GM19035 (cell line): ENCODE results near the gene PKD1L1.

Experiments used
- ATAC-seq: cut with Tn5 transposase; IDR thresholded peaks from one replicate; pipeline ENCODE4 v1.9.1; 2021; ENCODE audit not compliant: unreplicated experiment

The PKD1L1 gene

DNA sequence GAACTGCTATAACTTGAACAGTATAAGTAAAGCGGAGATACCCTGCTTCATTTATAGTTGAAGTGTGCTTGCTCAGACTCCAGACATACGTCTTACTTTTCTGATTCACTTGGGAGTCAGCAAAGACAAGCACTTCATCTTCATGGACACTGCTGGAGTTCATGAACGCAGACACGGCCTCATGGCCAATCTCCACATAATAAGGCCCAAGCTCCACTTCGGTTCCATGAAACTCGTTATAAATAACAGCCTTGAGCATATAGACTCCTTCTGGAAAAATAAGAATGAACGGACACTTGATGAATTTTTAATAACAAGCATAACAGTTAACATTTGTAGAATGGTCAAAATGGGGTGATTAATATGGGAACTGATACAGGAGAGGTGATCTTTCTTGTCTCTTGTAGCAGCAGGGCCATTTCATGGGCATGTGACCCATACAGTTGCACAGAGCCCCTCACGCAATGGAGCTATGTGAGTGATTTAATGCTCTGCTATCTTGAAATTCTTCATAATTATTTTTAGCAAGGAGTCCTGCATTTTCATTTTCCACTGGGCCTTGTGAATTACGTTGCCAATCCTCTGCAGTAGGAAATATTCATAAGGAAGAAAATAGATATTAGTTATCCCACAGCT lies 40.2 kb downstream of the PKD1L1 start:
- no peak for ATAC-seq

DNA sequence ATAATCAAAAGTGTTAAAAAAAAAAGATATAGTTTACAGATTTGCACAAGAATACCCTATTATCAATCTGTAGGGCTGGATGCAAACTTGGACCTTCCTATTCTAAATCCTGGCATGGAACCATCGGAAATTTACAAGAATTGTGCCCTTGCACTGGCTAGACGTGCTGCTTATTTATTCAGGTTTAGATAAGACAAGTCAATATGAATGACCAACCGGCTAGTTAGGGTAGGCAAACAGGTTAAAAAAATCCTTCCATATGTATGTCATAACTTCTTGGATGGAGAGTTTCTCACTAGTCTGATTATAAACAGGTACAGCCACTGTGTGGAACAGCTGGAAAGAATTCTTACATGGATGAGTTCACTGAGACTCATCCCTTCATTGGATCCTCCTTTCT lies 41.4 kb downstream of the PKD1L1 start:
- ATAC-seq, result no peak

DNA sequence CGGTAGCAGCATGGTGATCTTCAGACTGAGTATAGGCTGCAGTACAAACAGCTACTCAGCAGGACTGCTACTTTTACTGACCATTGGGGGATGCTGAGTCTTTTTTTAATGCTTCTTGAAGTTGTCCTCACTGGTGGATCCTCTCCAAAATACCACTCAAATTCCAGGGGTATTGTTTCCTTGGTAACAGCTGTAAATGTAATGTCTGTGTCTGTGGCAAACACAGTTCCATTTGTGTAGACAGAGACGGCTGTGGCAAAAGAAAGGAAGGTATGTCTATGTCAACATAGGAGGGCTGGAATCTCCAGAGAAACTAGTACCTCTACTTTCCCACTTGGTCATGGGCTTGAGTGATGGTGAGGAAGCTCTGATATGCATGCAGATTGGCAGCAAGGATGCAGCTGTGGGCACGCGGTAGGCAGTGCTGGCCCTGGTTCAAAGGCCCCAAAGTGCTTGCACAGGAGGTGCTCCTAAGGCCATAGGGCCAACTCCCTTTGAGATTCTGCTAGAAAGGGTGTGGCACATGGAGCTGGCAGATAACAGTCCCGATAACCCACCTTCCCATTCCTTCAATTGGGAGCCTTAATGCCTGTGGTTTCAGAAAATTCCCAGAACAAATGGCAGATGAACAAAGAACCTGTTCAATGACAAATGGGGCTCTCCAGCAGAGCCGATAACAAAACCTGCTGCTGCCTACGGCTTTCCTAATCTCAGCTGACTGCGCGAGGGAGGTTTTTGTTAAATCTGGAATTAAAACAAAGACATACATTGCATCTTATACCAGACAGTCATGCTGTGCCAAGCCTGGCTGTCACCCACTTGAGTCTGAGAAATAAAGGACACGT lies 43.0 kb downstream of the PKD1L1 start:
- no peak for ATAC-seq

DNA sequence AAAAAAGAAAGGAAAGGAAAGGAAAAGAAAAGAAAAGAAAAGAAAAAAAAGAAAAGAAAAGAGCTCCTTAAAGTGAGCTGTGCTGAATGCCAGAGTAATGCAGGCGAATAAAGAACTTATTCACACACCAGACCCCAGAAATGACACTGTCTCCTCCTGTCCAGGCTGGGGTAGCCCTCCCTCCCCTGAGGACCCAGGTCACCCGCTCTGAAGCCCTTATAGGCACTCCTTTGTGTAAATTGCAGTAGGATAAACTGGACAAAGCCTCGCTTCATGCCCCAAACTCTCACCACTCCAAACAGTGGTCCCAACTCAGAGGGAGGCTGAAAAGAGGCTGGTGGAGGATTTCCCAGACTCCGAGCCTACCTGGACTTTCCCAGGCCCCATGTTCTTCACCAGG lies 46.3 kb downstream of the PKD1L1 start:
- no peak for ATAC-seq

DNA sequence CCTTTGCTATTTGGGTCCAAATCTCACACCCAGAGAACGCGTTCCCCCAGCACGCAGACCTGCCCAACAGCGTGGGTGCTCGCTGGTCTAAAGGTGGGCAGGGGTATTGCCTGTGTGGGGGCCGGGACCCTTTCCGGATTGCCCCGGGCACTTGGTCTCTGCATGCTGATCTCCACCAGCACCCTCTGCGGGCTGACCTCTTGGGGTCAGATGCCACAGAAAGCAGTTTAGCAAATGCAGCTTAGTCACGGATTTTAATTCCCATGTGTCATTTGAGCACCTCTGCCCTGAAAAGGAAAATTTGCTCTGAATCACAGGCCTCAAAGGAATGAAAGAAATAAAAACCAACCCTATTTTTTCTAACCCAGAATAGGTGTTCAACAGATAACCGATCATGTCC lies 46.7 kb downstream of the PKD1L1 start:
- no peak for ATAC-seq

DNA sequence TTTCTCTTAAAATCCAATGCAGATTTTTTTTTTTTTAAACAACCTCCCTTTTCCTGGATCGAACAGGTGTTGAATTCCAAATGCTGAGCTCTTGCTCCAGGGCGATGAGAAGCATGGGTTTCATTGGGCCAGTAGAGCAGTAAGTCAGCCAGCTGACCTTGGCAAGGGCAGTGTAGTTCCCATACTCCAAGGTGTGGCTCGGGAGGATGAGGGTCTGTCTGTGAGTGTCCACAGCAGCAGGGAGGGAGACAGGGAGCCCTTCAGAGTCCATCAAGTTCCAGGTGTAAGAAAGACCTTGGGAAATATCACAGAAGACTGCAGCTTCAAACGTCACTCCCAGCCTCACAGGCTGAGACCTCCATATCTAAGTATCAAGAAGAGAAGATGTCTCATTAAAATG lies 50.4 kb downstream of the PKD1L1 start:
- ATAC-seq, result no peak

DNA sequence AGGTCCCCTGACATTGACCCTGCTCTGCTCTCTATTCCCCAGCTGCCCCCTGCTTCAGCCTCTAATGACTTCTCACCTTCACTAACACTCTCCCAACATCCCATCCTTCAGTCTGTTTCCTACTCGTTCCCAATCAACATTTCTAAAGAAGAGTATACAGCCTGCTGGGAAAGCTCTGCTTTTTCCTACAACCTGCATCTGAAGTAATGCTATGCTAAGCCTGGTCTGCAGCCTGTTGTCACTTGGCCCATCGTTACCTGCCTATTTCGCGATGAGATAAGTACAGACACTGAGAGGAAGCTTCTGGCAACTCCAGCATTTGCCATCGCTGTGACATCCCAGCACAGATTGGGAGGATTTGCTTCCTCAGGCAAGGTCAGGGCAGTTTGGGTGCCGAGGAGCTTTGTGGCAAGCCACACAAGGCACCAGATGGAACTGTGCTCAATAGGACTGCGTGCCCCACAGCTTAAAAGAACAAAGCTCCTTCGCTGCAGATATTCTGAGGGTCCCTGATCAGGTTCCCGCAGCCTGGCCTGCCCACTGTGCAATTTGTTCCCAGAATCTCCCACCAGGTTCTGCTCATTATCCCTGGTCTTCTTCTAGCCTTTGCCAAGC lies 51.4 kb downstream of the PKD1L1 start:
- ATAC-seq, result no peak

DNA sequence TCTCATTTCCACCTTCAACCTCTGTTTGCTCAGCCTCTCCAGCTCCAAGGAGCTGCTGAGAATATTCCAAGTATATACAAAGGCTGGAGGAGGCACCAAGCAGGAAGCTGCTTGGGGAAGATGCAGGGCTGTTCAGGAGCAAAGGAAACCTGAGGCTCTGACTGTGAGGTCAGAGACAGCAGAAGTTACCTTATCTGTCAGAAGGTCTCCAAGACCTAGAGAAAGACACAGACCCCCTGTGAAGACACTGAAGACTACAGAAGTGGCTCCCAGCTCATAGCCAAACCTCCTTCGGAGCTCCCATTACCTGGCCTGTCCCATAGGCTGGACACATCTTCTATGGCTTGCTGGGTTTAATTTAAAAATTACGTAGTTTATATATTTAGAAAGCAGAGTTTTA lies 53.2 kb downstream of the PKD1L1 start:
- no peak for ATAC-seq

DNA sequence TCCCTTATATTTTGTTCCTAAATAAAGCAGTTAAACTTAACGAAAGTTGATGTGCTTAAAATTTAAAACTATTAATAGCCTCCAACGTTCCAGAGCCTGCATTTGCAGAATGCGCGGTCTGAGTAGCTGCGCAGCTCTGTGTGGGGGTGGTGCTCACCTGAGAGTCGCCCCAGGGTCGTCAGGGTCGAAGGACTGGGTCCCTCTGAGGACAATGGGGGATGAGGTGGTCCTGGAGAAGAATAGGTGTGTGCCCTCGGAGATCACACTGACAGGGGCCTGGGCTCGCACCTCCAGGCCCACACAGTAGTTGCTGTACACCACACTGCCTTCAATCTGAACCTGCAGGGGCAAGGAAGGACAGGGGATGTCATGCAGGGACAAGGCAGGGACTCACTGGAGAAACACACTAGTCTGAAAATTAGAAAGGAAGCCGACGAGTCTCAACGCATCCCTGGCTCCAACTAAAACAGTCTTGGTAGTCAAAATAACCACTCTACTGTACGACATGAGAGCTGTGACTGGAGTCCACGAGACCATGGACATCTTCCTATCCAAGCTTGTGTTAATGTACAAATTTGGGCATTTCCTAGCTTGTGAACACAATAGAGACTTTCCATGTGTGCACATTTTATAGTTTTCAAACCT lies 54.4 kb downstream of the PKD1L1 start:
- ATAC-seq, result no peak

DNA sequence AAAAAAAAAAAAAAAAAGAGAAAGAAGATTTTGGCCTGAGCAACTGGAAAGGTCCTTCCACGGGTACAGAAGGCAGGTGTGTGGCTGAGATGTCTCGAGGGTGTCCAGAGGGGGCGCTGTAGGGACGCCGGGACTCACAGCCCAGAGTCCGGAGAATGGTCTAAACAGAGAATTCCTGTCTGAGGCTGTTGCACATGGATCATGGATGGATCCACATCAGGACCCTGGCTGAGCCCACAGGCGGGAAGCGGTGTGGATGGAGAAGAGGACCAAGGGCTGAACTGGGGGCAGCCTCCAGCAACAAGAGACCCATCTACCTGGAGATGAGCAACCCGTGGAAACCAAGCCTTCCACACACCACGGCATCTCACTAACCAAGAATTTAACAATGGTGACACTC lies 55.0 kb downstream of the PKD1L1 start:
- no peak for ATAC-seq

DNA sequence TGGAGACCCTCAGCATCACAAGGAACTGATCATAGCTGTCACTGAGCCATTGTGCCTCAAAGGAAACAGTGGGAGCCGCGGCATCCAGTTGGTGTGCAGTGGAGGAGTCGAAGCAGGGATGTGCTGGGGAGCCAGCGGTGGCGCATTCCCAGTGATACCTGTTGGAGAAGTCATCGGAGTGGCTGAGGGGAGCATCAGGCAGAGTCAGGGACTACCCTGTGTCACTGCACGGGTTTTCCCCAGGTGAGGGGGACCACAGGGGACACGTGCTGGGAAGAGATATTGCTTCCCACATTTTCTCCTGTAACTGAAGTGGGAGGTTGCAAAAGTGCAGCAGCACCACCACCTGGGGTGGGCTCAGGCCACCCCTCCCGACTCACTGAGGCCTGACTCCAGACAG lies 57.7 kb downstream of the PKD1L1 start:
- no peak for ATAC-seq

DNA sequence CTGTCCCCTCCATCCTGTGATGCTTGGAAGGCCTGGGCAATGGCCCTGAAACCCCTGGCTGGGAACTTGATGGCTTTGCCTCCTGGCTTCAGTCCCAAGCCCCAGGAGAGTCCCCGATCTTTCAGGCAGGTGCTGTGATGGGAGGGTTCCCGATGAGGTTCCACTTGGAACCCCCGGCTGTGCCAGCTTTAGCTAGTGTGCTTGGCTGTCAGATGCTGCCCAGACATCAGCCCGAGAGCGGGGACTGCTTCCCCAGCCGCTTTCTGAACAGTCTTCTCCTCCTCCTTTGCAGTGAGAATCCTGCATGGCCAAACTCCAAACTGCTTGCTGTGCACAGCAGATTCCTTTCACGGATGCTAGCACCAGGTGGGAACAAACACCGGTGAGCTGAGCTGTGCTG lies 58.1 kb downstream of the PKD1L1 start:
- no peak for ATAC-seq

DNA sequence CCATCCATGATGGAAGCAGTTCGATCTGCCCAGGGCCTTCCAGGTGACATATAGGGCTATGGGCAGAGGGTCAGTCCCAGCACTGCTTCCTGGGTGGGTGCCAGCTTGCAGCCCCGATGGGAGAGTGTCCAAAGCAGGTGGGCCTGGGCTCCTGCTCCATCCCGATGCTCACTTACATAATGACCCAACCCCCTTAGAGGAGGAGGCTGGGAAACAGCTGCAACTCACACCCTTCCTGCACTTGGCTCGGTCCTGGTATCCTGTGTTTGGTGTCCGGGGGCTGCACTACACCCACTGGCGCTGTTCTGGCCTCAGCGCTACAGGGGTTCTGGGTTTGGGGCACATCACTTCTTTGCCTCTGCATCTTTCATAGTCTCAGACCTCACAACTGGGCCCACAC lies 58.5 kb downstream of the PKD1L1 start:
- ATAC-seq, result no peak

DNA sequence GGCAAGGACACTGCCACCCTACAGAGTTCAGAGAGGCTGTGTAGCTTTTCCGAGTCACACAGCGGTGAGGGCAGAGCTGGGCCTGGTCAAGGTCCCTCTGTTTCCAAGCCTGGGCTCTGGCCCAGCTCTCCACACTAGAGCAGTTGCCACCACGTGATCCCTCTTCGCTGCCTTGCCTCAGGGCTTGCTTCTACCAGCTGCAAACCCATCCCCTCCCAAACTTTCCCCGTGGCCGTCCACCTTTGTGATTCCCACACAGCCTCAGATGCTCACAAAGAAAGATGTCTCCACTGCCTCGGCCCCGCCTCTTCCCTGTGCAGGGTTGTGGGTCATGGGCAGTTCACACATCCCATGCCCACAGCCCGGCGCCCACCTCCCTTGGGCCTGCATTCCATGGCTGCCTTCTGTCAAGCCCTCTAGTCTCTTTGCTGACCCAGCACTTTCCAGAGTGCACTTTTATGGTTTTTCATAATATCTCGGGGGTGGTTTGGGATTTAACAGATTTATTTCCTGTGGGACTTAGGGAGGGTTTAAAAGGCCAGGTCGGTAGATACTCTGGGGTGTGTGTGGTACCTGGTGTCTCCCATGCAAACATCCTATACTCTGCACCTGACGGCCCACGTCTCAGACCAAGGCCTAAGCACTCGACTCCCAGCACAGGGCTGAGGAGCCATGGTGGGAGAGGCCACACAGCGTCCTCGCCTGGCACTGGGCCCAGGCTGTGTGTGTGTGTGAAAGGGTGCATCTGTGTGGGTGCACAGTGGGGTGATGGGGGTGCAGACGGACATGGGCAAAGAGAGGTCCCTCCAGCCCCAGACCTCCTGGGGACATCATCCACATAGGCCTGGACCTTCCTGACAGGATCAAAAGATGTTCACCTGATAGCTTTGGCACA lies 59.6 kb downstream of the PKD1L1 start:
- ATAC-seq, result no peak

DNA sequence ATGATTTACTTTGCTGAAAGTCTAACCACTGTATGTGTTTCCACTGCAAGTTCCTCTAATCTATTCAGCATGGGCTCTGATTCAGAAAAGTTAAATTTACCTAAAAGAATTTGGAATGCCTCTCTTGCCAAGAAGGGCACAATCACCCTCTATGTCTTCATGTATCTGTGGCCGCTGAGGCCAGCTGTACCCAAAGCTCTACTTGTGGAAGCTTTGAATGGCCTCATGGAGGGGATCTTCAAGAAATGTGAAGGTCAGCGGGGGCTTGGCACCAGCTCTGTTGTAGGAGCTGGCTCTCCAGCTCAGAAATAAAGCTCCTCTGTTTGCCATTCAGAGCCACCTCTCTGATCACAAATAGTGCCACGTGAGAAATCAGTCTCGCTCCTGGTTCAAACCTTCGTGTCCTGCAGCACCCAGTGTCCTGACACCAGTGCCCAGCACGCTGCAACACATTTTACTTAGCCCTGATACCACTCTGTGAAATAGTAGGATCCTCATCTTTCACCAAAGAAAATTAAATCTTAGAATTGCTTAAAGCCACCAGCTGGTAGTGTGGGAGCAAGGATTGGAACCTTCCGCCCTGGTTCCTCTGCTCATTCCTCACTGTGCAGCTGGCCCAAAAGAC lies 61.1 kb downstream of the PKD1L1 start:
- no peak for ATAC-seq

DNA sequence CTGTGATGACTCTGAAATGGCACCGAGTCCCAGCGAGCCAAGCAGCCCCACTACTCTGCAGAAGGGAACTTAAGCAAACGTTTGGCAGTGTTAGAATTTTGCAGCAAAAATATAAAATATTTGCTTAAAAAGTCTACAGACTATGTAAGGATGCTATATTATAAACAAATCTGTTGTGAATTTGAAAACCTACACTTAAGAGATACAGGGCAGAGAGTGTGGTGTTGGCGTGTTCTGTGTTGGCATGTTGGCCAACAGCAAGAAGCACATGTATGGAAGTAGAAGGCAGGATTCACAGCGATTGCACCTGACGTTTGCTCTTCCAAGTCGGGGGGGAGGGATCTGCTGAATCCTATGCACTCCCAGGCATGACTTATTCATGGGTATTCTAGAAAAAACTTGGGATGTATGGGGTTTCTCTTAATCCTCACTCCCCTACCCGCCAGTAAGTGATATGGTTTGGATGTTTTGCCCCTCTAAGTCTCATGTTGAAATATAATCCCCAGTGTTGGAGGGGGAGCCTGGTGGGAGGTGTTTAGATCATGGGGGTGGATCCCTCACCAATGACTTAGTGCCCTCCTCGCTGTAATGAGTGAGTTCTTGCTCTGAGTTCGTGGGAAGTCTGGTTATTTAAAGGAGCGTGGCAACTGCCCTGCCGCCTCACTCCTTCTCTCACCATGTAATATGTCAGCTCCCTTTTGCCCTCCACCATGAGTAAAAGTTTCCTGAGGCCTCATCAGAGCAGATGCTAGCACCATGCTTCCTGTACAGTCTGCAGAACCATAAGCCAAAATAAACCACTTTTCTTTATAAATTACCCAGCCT lies 62.1 kb downstream of the PKD1L1 start:
- no peak for ATAC-seq

DNA sequence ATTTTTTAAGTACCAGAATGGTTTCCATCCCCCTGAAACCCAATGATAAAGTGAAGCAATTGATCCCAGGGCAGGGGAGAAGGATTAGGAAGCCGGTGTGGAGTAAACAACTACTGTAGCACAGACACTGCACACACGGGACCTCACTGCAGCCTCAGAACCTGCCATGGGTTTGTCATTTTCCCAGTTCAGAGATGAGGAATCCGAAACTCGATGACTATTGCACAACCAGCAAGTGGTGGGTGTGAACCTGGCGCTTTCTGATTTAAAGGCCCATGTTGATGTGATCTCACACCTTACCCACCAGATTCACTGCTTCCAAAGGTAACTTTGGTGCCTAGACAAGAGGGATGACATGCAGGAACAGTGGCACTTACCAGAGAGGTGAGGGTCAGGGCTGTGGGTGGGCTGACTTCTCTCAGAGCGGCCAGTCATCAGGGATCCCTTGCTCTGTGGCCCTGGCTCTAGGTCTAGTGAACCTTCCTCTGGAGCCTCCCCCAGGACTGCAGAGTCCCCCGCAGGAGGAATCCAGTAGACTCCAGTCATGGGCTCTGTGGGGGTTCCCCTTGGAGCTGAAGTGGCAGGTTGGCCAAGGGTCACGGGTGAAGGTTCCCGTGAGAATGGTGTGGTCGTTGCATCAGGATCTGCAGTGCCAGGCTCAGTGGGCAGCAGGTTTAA lies 62.8 kb downstream of the PKD1L1 start:
- no peak for ATAC-seq

DNA sequence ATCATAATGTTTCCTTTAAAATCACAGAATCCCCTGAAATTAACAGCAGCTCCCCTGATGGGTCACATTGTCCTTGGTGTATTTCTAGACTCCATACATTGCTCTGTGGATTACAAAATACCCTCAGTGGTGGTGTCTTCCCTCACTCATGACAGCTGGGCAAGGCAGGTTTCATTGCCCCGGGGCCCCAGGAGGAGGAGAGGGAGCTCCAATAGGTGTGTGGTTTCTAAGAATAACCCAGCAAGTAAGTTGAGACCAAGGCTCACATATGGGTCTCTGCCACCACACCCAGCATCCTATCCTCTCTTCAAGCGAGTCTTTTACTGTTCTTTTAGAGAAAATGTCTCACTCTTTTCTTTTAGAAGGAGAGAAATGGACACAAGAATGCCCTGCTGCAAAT lies 63.6 kb downstream of the PKD1L1 start:
- no peak for ATAC-seq

DNA sequence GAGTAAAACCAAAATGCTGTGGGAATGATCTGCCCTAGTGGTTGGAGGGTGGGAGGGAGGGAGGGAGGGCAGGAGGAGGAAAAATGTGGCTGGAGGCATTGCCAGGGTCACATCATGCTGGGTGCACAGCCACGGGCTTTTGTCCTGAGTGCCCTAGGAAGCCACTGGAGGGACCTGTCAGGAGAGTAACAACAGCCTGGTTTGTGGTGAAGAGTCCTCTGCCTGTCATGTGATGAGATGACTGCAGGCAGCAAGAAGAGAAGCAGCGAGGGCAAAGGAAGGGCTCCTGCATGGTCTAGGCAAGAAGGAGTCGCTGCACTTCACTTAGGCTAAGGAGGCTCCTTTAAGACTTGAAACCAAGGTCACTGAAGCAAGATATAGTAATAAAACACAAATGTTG lies 65.6 kb downstream of the PKD1L1 start:
- no peak for ATAC-seq
